ENCODE results near the gene C19orf73. TPM values are rescaled to one million over a fixed set of nuclear protein-coding genes. Genes with fewer than 3 reads are reported as not detected.
A peak's percentile ranks its signal among the peaks of the same experiment; 100 is the strongest.

The C19orf73 gene
- total RNA-seq, 3 donors from 2014 or later (not counting 1 experiment from before 2014, with no cell fraction given), result 2.3 to 2.7 (median 2.7) TPM

DNA sequence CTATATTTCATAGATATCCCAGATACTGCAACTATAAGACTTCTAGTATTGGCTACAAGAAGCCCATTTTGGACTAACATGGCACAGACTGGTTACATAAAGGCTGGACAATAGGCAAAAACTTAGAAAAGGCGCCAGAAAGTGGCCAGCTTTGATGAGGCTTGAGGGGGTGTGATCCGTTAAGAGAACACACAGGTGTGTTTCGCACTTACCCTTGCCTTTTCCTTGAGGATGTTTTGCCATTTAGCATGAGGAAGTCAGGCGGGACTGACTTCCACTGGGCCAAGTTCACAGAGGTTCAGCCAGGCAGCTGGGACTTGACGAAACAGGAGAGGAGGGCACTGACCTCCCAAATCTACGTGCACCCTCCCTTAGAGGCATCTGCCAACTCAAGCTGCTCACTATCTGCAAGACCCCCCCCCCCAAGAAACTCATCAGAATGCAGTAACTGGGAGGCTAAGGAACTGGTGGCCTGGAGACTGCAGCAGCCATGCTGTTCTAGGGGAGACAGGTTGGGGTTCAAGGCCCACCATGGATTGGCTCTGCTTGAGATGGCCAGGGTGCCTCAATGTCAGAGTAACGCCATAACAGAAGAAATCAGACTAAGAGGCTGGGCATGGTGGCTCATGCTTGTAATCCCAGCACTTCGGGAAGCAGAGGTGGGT, 9.2 kb downstream of the C19orf73 start:
- no peak overlapping the region for H3K27ac Mint-ChIP-seq

DNA sequence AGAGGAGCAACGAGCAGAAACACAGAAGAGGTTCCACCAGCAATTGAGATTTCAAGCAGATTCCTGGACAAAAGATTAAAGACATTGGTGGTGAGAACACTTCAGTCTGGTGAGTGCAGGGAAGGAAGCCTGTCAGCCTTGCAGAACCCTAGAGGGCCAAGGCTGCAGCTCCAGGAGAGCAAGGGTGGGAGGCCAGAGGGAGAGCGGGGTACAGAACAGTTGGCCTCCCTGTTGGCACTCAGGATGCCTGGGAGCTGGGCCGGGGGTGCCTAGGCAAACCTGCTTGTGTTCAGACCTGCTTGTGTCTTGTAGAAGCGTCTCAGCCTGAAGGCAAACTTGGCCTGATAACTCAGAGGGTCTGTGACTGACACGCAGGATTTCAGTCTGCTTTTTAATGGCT, 9.9 kb downstream of the C19orf73 start:
- Mint-ChIP-seq H3K4me3 (no peak overlapping the region), H3K27me3 (ENCODE audit: low read depth in 2 of 2) (no peaks in the 10 kb centered on the region), H3K4me1 (peaks cover 19 to 31% of the 10 kb centered on the region in 2 donors), H3K36me3 (peaks cover 11% of the 10 kb centered on the region), H3K9me3 (no peaks in the 10 kb centered on the region), H3K27ac (no peak overlapping the region)
- H3K36me3 ChIP-seq (ENCODE audit: control insufficient read depth, insufficient read depth, low read length), result peaks cover 34% of the 10 kb centered on the region
- no peak overlapping the region for H3K4me3 ChIP-seq (ENCODE audit: low read length)
- DNase-seq (no peak), ATAC-seq (no peak)
- 94% methylated on average over 5 of the region's 5 CpGs for WGBS (ENCODE audit: insufficient coverage)
- H3K27me3 ChIP-seq (ENCODE audit: control insufficient read depth, insufficient read depth, low read length), result no peaks in the 10 kb centered on the region
- TF ChIP-seq, protein P1, sequence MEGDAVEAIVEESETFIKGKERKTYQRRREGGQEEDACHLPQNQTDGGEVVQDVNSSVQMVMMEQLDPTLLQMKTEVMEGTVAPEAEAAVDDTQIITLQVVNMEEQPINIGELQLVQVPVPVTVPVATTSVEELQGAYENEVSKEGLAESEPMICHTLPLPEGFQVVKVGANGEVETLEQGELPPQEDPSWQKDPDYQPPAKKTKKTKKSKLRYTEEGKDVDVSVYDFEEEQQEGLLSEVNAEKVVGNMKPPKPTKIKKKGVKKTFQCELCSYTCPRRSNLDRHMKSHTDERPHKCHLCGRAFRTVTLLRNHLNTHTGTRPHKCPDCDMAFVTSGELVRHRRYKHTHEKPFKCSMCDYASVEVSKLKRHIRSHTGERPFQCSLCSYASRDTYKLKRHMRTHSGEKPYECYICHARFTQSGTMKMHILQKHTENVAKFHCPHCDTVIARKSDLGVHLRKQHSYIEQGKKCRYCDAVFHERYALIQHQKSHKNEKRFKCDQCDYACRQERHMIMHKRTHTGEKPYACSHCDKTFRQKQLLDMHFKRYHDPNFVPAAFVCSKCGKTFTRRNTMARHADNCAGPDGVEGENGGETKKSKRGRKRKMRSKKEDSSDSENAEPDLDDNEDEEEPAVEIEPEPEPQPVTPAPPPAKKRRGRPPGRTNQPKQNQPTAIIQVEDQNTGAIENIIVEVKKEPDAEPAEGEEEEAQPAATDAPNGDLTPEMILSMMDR (IDR thresholded peaks at IDR 0.05), result no peak
- peaks cover 10% of the 10 kb centered on the region for H3K4me1 ChIP-seq (ENCODE audit: control insufficient read depth, insufficient read depth, low read length)
- H3K9me3 ChIP-seq (ENCODE audit: control insufficient read depth, insufficient read depth, low read length), result no peaks in the 10 kb centered on the region
- no peak overlapping the region for H3K27ac ChIP-seq (ENCODE audit: low read length)
- intact Hi-C loops (cut with micrococcal nuclease), result no loop called here

More for the DNA sequence above, 9.2 kb downstream of the C19orf73 start:
- no peaks in the 10 kb centered on the region for H3K27me3 Mint-ChIP-seq (ENCODE audit: low read depth in 2 of 2)
- no peak overlapping the region for H3K4me3 Mint-ChIP-seq
- no peaks in the 10 kb centered on the region for H3K9me3 Mint-ChIP-seq
- H3K4me3 ChIP-seq (ENCODE audit: low read length), result no peak overlapping the region
- peaks cover 30% of the 10 kb centered on the region for H3K36me3 ChIP-seq (ENCODE audit: control insufficient read depth, insufficient read depth, low read length)
- ATAC-seq (no peak), DNase-seq (no peak)
- H3K27me3 ChIP-seq (ENCODE audit: control insufficient read depth, insufficient read depth, low read length), result no peaks in the 10 kb centered on the region
- intact Hi-C loops (cut with micrococcal nuclease), result no loop called here
- H3K4me1 ChIP-seq (ENCODE audit: control insufficient read depth, insufficient read depth, low read length), result peaks cover 12% of the 10 kb centered on the region
- TF ChIP-seq, protein P1 (IDR thresholded peaks at IDR 0.05), result no peak
- peaks cover 11% of the 10 kb centered on the region for H3K36me3 Mint-ChIP-seq
- H3K9me3 ChIP-seq (ENCODE audit: control insufficient read depth, insufficient read depth, low read length), result no peaks in the 10 kb centered on the region
- no peak overlapping the region for H3K27ac ChIP-seq (ENCODE audit: low read length)
- WGBS (ENCODE audit: insufficient coverage), result 97% methylated on average over 8 of the region's 8 CpGs
- H3K4me1 Mint-ChIP-seq, result peaks cover 19 to 32% of the 10 kb centered on the region in 2 donors

DNA sequence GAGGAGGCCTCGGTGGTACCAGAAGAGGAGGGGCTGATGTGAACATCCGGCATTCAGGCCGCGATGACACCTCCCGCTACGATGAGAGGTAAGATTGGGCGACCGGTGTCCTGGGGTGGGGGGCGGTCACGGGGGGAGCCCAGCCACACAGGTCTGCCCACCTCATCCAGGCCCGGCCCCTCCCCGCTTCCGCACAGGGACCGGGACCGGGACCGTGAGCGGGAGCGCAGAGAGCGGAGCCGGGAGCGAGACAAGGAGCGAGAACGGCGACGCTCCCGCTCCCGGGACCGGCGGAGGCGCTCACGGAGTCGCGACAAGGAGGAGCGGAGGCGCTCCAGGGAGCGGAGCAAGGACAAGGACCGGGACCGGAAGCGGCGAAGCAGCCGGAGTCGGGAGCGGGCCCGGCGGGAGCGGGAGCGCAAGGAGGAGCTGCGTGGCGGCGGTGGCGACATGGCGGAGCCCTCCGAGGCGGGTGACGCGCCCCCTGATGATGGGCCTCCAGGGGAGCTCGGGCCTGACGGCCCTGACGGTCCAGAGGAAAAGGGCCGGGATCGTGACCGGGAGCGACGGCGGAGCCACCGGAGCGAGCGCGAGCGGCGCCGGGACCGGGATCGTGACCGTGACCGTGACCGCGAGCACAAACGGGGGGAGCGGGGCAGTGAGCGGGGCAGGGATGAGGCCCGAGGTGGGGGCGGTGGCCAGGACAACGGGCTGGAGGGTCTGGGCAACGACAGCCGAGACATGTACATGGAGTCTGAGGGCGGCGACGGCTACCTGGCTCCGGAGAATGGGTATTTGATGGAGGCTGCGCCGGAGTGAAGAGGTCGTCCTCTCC, 11.1 kb downstream of the C19orf73 start:
- no peak overlapping the region for H3K4me3 Mint-ChIP-seq
- DNase-seq (no peak), ATAC-seq (peak in 1 of 3 donors; percentile 9)
- TF ChIP-seq, protein P1 (IDR thresholded peaks at IDR 0.05), result no peak
- Histone ChIP-seq H3K27ac (ENCODE audit: low read length) (no peak overlapping the region), H3K9me3 (ENCODE audit: control insufficient read depth, insufficient read depth, low read length) (no peaks in the 10 kb centered on the region), H3K36me3 (ENCODE audit: control insufficient read depth, insufficient read depth, low read length) (peaks cover 45% of the 10 kb centered on the region), H3K27me3 (ENCODE audit: control insufficient read depth, insufficient read depth, low read length) (no peaks in the 10 kb centered on the region), H3K4me3 (ENCODE audit: low read length) (no peak overlapping the region), H3K4me1 (ENCODE audit: control insufficient read depth, insufficient read depth, low read length) (no peaks in the 10 kb centered on the region)
- 98% methylated on average over 93 of the region's 93 CpGs for WGBS (ENCODE audit: insufficient coverage)
- no peaks in the 10 kb centered on the region for H3K27me3 Mint-ChIP-seq (ENCODE audit: low read depth in 2 of 2)
- intact Hi-C loops (cut with micrococcal nuclease), result no loop called here
- no peaks in the 10 kb centered on the region for H3K9me3 Mint-ChIP-seq
- H3K4me1 Mint-ChIP-seq, result peaks cover 12 to 24% of the 10 kb centered on the region in 2 donors
- H3K36me3 Mint-ChIP-seq, result peaks cover 11% of the 10 kb centered on the region
- H3K27ac Mint-ChIP-seq, result no peak overlapping the region

Data from natural killer cell (primary cell).